SK-N-SH treated with all-trans-retinoic acid at 6 μM for 48 hours (cell line): ENCODE measurements around the gene SLC12A5.

Source experiments
- ATAC-seq: fragments of 200-7000 bp; cut with Tn5 transposase; 3 replicates; pipeline ENCODE4 v1.9.1; 2020; ENCODE audit warnings: mild to moderate bottlenecking, moderate library complexity
- ARNTL ChIP-seq: fragments of 450-650 bp; formaldehyde crosslinking; IDR thresholded peaks from 2 replicates; pipeline ENCODE4 v1.5.0; 2020; ENCODE audit warnings: low read depth, mild to moderate bottlenecking, moderate library complexity, borderline replicate concordance
- BACH2 ChIP-seq: fragments of 250-450 bp; sonication (Bioruptor Pico); IDR thresholded peaks from 2 replicates; pipeline ENCODE4 v1.9.0; 2021; ENCODE audit warnings: mild to moderate bottlenecking, borderline replicate concordance
- CREB5 ChIP-seq: fragments of 250-450 bp; sonication (Bioruptor Pico); IDR thresholded peaks from 2 replicates; pipeline ENCODE4 v1.5.1; 2020; ENCODE audit warnings: low read depth, mild to moderate bottlenecking, moderate library complexity
- CSDC2 ChIP-seq: fragments of 250-450 bp; sonication (Bioruptor Pico); IDR thresholded peaks from 2 replicates; pipeline ENCODE4 v1.5.0; 2020; ENCODE audit warnings: mild to moderate bottlenecking, moderate library complexity
- GLIS3 ChIP-seq: fragments of 250-450 bp; sonication (Bioruptor Pico); IDR thresholded peaks from 2 replicates; pipeline ENCODE4 v1.5.0; 2020; ENCODE audit warnings: mild to moderate bottlenecking, moderate library complexity
- ISL1 ChIP-seq: fragments of 250-450 bp; sonication (Bioruptor Pico); IDR thresholded peaks from 2 replicates; pipeline ENCODE4 v2.1.2; 2022; ENCODE audit warnings: mild to moderate bottlenecking, moderate library complexity
- OSR1 ChIP-seq: fragments of 250-450 bp; sonication (Bioruptor Pico); IDR thresholded peaks from 2 replicates; pipeline ENCODE4 v1.8.0; 2022; ENCODE audit warnings: moderate library complexity, mild to moderate bottlenecking, inconsistent platforms
- PATZ1 ChIP-seq: fragments of 250-450 bp; sonication (Bioruptor Pico); IDR thresholded peaks from 2 replicates; pipeline ENCODE4 v1.8.0; 2020; ENCODE audit warnings: mild to moderate bottlenecking, moderate library complexity, borderline replicate concordance
- PPARA ChIP-seq: fragments of 250-450 bp; sonication (Bioruptor Pico); IDR thresholded peaks from 2 replicates; pipeline ENCODE4 v1.5.0; 2020; ENCODE audit warnings: mild to moderate bottlenecking, borderline replicate concordance
- RARB ChIP-seq: fragments of 250-450 bp; sonication (Bioruptor Pico); IDR thresholded peaks from 2 replicates; pipeline ENCODE4 v1.8.0; 2021; ENCODE audit warnings: mild to moderate bottlenecking, moderate library complexity
- TCF4 ChIP-seq: fragments of 250-450 bp; sonication (Bioruptor Pico); IDR thresholded peaks from 2 replicates; pipeline ENCODE4 v1.8.0; 2021; ENCODE audit warnings: mild to moderate bottlenecking, moderate library complexity, borderline replicate concordance
- TOX ChIP-seq: fragments of 250-450 bp; sonication (Bioruptor Pico); IDR thresholded peaks from 2 replicates; pipeline ENCODE4 v1.8.0; 2021; ENCODE audit warnings: mild to moderate bottlenecking, moderate library complexity, borderline replicate concordance
- ZC3H10 ChIP-seq: fragments of 250-450 bp; sonication (Bioruptor Pico); IDR thresholded peaks from 2 replicates; pipeline ENCODE4 v1.5.1; 2021; ENCODE audit warnings: mild to moderate bottlenecking, moderate library complexity
- ZFP3 ChIP-seq: fragments of 250-450 bp; sonication (Bioruptor Pico); IDR thresholded peaks from 2 replicates; pipeline ENCODE4 v1.5.0; 2020; ENCODE audit warnings: mild to moderate bottlenecking, moderate library complexity
- ZFP30 ChIP-seq: fragments of 450-650 bp; formaldehyde crosslinking; IDR thresholded peaks from 2 replicates; pipeline ENCODE4 v1.5.0; 2022; ENCODE audit warnings: mild to moderate bottlenecking, moderate library complexity
- ZNF565 ChIP-seq: fragments of 450-650 bp; formaldehyde crosslinking; conservative IDR thresholded peaks from 2 replicates; pipeline ENCODE4 v1.5.0; 2020; ENCODE audit warnings: low read depth, mild to moderate bottlenecking, moderate library complexity
- ZNF70 ChIP-seq: fragments of 450-650 bp; formaldehyde crosslinking; IDR thresholded peaks from 2 replicates; pipeline ENCODE4 v1.5.0; 2020; ENCODE audit warnings: mild to moderate bottlenecking, moderate library complexity
- TF ChIP-seq, protein P1 (sequence below): fragments of 250-450 bp; sonication (Bioruptor Pico); IDR thresholded peaks from 2 replicates; pipeline ENCODE4 v1.8.0; 2021; ENCODE audit warnings: low read depth, mild to moderate bottlenecking, moderate library complexity, borderline replicate concordance
- TF ChIP-seq, protein P2 (sequence below): fragments of 250-450 bp; sonication (Bioruptor Pico); IDR thresholded peaks from 2 replicates; pipeline ENCODE4 v1.5.0; 2020; ENCODE audit warnings: mild to moderate bottlenecking, moderate library complexity

SLC12A5 gene

GRCh38 chr20:46057856-46058598 lies 29.0 kb downstream of the SLC12A5 start:
- no peak for ATAC-seq

DNA sequence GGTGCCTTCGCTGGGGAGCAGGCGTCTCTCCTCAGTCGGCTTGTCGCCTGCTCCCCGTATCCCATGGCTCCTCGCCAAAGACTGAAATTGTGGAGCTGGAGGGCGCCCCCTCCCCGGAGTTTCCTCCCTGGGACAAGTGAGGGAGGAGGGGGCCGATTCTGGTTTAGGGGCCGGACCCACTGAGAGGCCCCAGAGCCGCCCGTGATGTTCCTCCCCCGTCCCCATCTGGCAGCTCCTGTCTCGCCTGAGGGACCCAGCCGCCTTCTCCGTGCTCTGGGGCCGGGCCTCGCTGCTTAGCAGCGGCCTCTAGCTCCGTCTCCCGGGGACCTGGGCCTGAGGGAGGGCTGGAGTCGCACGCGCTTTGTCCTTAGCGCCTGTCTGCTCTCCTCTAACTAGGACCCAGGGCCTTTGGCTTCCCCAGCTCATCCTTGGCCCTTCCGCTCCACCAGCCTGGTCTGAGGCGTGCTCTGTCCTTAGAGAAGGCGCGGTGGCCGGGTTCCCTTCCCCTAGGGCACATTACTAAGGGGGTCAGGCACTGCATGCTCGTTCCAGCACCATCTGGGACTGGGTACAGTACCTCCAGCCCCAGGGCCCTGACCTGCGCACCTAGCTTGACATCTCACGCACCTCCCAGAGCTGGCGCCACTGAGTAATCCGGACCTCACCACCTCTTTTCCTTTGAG lies 29.7 kb downstream of the SLC12A5 start:
- no peak; the same call in none of the 3 replicates for ATAC-seq

More at GRCh38 chr20:46057856-46058598, 29.0 kb downstream of the SLC12A5 start:
- no peak for TF ChIP-seq ARNTL (CRISPR knock-in tag)
- TF ChIP-seq, all 23 proteins: peak for 0

DNA sequence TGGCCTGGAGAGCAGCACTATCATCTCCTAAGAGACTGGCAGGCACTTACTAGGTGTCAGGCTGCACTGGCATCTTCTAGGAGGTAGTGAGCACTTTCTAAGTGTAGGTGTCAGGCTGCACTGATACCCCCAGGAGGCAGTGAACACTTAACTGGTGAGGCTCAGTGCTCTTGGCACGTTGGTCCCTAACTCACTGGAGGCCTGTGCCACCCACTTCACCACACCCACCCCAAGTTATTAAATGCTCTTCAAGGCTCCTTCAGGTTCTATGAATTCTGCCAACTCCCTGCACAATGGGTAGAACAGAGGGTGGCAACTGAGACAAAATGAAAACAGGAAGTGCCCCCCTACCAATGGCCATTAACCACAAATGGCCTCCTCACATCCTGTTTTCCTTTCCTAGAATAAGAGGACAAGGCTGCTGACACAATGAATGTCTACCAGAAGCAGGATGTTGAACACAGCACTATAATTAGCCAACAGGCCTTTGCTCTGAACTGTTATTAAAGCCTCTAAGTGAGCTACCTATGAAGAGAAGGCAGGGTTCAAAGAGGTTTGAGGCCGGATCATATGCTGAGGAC lies 31.4 kb downstream of the SLC12A5 start:
- TF ChIP-seq ARNTL (CRISPR knock-in tag), result no peak
- TF ChIP-seq PPARA (CRISPR knock-in tag), result no peak
- no peak for TF ChIP-seq BACH2 (CRISPR knock-in tag)
- no peak for TF ChIP-seq RARB (CRISPR knock-in tag)
- TF ChIP-seq TCF4 (CRISPR knock-in tag), result no peak
- TF ChIP-seq, protein P1, sequence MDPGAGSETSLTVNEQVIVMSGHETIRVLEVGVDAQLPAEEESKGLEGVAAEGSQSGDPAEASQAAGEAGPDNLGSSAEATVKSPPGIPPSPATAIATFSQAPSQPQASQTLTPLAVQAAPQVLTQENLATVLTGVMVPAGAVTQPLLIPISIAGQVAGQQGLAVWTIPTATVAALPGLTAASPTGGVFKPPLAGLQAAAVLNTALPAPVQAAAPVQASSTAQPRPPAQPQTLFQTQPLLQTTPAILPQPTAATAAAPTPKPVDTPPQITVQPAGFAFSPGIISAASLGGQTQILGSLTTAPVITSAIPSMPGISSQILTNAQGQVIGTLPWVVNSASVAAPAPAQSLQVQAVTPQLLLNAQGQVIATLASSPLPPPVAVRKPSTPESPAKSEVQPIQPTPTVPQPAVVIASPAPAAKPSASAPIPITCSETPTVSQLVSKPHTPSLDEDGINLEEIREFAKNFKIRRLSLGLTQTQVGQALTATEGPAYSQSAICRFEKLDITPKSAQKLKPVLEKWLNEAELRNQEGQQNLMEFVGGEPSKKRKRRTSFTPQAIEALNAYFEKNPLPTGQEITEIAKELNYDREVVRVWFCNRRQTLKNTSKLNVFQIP (CRISPR knock-in tag), result no peak
- TF ChIP-seq, protein P2, sequence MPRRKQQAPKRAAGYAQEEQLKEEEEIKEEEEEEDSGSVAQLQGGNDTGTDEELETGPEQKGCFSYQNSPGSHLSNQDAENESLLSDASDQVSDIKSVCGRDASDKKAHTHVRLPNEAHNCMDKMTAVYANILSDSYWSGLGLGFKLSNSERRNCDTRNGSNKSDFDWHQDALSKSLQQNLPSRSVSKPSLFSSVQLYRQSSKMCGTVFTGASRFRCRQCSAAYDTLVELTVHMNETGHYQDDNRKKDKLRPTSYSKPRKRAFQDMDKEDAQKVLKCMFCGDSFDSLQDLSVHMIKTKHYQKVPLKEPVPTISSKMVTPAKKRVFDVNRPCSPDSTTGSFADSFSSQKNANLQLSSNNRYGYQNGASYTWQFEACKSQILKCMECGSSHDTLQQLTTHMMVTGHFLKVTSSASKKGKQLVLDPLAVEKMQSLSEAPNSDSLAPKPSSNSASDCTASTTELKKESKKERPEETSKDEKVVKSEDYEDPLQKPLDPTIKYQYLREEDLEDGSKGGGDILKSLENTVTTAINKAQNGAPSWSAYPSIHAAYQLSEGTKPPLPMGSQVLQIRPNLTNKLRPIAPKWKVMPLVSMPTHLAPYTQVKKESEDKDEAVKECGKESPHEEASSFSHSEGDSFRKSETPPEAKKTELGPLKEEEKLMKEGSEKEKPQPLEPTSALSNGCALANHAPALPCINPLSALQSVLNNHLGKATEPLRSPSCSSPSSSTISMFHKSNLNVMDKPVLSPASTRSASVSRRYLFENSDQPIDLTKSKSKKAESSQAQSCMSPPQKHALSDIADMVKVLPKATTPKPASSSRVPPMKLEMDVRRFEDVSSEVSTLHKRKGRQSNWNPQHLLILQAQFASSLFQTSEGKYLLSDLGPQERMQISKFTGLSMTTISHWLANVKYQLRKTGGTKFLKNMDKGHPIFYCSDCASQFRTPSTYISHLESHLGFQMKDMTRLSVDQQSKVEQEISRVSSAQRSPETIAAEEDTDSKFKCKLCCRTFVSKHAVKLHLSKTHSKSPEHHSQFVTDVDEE (CRISPR knock-in tag), result no peak
- no peak for TF ChIP-seq TOX (CRISPR knock-in tag)
- no peak for TF ChIP-seq ZNF565 (CRISPR knock-in tag)
- TF ChIP-seq ZNF70 (CRISPR knock-in tag), result no peak
- no peak for TF ChIP-seq CSDC2
- no peak for TF ChIP-seq ZFP3
- TF ChIP-seq GLIS3 (CRISPR knock-in tag), result no peak
- TF ChIP-seq ZC3H10 (CRISPR knock-in tag), result no peak
- TF ChIP-seq ISL1 (CRISPR knock-in tag), result no peak
- TF ChIP-seq PATZ1 (CRISPR knock-in tag), result no peak
- no peak for ATAC-seq

More for the DNA sequence above, 29.7 kb downstream of the SLC12A5 start:
- TF ChIP-seq ZFP30 (CRISPR knock-in tag) (no peak), TCF4 (CRISPR knock-in tag) (no peak), ZNF70 (CRISPR knock-in tag) (no peak), OSR1 (CRISPR knock-in tag) (no peak), ISL1 (CRISPR knock-in tag) (no peak), PPARA (CRISPR knock-in tag) (no peak), CSDC2 (no peak), CREB5 (no peak)
